ENCODE results near the gene LOC128125822.

DNA sequence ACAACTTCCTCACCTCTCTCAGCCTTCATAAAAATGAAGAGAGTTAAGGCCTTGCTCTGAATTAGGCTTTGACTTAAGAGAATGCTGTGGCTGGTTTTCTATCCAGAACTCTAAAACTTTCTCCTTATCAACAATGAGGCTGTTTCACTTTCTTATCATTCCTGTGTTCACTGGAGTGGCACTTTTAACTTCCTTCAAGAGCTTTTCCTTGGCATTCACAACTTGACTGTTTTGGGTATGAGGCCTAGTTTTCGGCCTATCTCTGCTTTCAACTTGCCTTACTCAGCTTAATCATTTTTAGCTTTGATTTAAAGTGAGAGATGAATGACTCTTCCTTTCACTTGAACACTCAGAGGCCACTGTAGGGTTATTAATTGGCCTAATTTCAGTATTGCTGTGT, 4.3 kb upstream of the LOC128125822 start:
- TF ChIP-seq, protein P1, sequence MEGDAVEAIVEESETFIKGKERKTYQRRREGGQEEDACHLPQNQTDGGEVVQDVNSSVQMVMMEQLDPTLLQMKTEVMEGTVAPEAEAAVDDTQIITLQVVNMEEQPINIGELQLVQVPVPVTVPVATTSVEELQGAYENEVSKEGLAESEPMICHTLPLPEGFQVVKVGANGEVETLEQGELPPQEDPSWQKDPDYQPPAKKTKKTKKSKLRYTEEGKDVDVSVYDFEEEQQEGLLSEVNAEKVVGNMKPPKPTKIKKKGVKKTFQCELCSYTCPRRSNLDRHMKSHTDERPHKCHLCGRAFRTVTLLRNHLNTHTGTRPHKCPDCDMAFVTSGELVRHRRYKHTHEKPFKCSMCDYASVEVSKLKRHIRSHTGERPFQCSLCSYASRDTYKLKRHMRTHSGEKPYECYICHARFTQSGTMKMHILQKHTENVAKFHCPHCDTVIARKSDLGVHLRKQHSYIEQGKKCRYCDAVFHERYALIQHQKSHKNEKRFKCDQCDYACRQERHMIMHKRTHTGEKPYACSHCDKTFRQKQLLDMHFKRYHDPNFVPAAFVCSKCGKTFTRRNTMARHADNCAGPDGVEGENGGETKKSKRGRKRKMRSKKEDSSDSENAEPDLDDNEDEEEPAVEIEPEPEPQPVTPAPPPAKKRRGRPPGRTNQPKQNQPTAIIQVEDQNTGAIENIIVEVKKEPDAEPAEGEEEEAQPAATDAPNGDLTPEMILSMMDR (IDR thresholded peaks at IDR 0.05): no peak
- TF ChIP-seq POLR2A (IDR thresholded peaks at IDR 0.05): no peak

Data from Peyer's patch (tissue), 4 donors.